IMR-90 (cell line): ENCODE measurements around the gene GNB4. TPM values are rescaled to one million over a fixed set of nuclear protein-coding genes. Genes with fewer than 3 reads are reported as not detected.

Source experiments
- ATAC-seq: fragments of 200-7000 bp; cut with Tn5 transposase; 2 replicates; pipeline ENCODE4 v1.9.1; 2020; ENCODE audit warnings: low read depth, mild to moderate bottlenecking, moderate library complexity
- BruUV-seq: library from RNA; stranded (reverse); fragments of 400-500 nt; replicated peaks from 2 replicates; lab custom pipeline; 2021; lab: Mats Ljungman, UMichigan
- CTCF ChIA-PET: fragments of 300-600 bp; formaldehyde crosslinking; extraction: SDS; loops from one replicate; lab custom pipeline; 2021; ENCODE audit warnings: antibody characterized with exemption; lab: Yijun Ruan, JAX
- POLR2A ChIA-PET: fragments of 300-600 bp; sonication (Branson Sonifier 250); formaldehyde crosslinking; loops from one replicate; lab custom pipeline; 2022; ENCODE audit warnings: antibody characterized with exemption; ENCODE audit not compliant: unreplicated experiment; lab: Charles Lee
- DNase-seq: peaks from one replicate; pipeline ENCODE4 v3.0.0; 2013
- H2AFZ ChIP-seq: replicated peaks from 2 replicates; pipeline ENCODE3; 2013; ENCODE audit warnings: low read length, mild to moderate bottlenecking; ENCODE audit not compliant: poor library complexity
- H2AK5ac ChIP-seq: 2 replicates; pipeline ENCODE4 v1.6.1; 2013; ENCODE audit warnings: low read depth, low read length, inconsistent platforms
- H2AK9ac ChIP-seq: replicated peaks from 2 replicates; pipeline ENCODE3; 2013; ENCODE audit warnings: mild to moderate bottlenecking, low read depth, low read length, moderate library complexity; ENCODE audit not compliant: poor library complexity
- H2BK120ac ChIP-seq: 2 replicates; pipeline ENCODE4 v1.6.1; 2013; ENCODE audit warnings: low read depth, low read length, inconsistent platforms
- H2BK15ac ChIP-seq: 3 replicates; pipeline ENCODE4 v1.6.1; 2013; ENCODE audit warnings: low read depth, low read length, inconsistent platforms
- H2BK20ac ChIP-seq: 2 replicates; pipeline ENCODE4 v1.6.1; 2013; ENCODE audit warnings: low read depth, mild to moderate bottlenecking, inconsistent platforms, low read length, moderate library complexity
- H2BK5ac ChIP-seq: 2 replicates; pipeline ENCODE4 v1.6.1; 2013; ENCODE audit warnings: mild to moderate bottlenecking, low read depth, low read length, inconsistent platforms; ENCODE audit not compliant: poor library complexity, severe bottlenecking
- H3K14ac ChIP-seq: replicated peaks from 2 replicates; pipeline ENCODE4 v1.6.1; 2013; ENCODE audit warnings: low read depth, low read length, inconsistent platforms
- H3K18ac ChIP-seq: 2 replicates; pipeline ENCODE4 v1.6.1; 2013; ENCODE audit warnings: low read depth, low read length, control low read depth
- H3K23ac ChIP-seq: 2 replicates; pipeline ENCODE4 v1.6.1; 2013; ENCODE audit warnings: low read depth, low read length, inconsistent platforms
- H3K27ac ChIP-seq: 2 replicates; pipeline ENCODE4 v1.5.1; 2013; ENCODE audit warnings: mild to moderate bottlenecking, control low read depth, low read length; ENCODE audit not compliant: insufficient read depth
- H3K27me3 ChIP-seq: 2 replicates; pipeline ENCODE4 v1.6.1; 2013; ENCODE audit warnings: low read length; ENCODE audit not compliant: control insufficient read depth, insufficient read depth
- H3K36me3 ChIP-seq: 2 replicates; pipeline ENCODE4 v1.6.1; 2013; ENCODE audit warnings: low read length, mixed read lengths; ENCODE audit not compliant: control insufficient read depth, insufficient read depth
- H3K4ac ChIP-seq: 2 replicates; pipeline ENCODE4 v1.6.1; 2013; ENCODE audit warnings: low read depth, low read length, inconsistent platforms
- H3K4me1 ChIP-seq: 2 replicates; pipeline ENCODE4 v1.6.1; 2013; ENCODE audit warnings: low read length, mixed read lengths; ENCODE audit not compliant: control insufficient read depth, insufficient read depth
- H3K4me2 ChIP-seq: 2 replicates; pipeline ENCODE4 v1.6.1; 2013; ENCODE audit warnings: low read depth, mild to moderate bottlenecking, control low read depth, low read length, moderate library complexity
- H3K4me3 ChIP-seq: 2 replicates; pipeline ENCODE4 v1.5.1; 2013; ENCODE audit warnings: low read depth, mild to moderate bottlenecking, control low read depth, low read length, moderate library complexity; ENCODE audit not compliant: insufficient read depth
- H3K56ac ChIP-seq: 2 replicates; pipeline ENCODE4 v1.6.1; 2013; ENCODE audit warnings: low read length, inconsistent platforms; ENCODE audit not compliant: insufficient read depth; ENCODE audit errors: extremely low read depth
- H3K79me1 ChIP-seq, 2 experiments: 2 replicates each; pipeline ENCODE4 v1.6.1; 2013; ENCODE audit warnings: low read length in 2 of 2, inconsistent platforms in 1 of 2, low read depth in 1 of 2
- H3K9ac ChIP-seq: 2 replicates; pipeline ENCODE4 v1.6.1; 2013; ENCODE audit warnings: low read depth, low read length, control low read depth
- H3K9me1 ChIP-seq: 2 replicates; pipeline ENCODE4 v1.6.1; 2013; ENCODE audit warnings: low read length, inconsistent platforms; ENCODE audit not compliant: insufficient read depth
- H3K9me3 ChIP-seq: 2 replicates; pipeline ENCODE4 v1.6.1; 2013; ENCODE audit warnings: low read length; ENCODE audit not compliant: control insufficient read depth, insufficient read depth
- H4K20me1 ChIP-seq: 2 replicates; pipeline ENCODE4 v1.6.1; 2013; ENCODE audit warnings: low read length, inconsistent platforms; ENCODE audit not compliant: insufficient read depth
- H4K5ac ChIP-seq: 2 replicates; pipeline ENCODE4 v1.6.1; 2013; ENCODE audit warnings: mild to moderate bottlenecking, low read depth, low read length, control low read depth
- H4K8ac ChIP-seq, 2 experiments: 2 replicates each; pipeline ENCODE4 v1.6.1; 2013; ENCODE audit warnings: low read depth in 2 of 2, low read length in 2 of 2, control low read depth in 1 of 2, inconsistent platforms in 1 of 2
- H4K91ac ChIP-seq: 2 replicates; pipeline ENCODE4 v1.6.1; 2013; ENCODE audit warnings: low read depth, low read length, inconsistent platforms; ENCODE audit not compliant: insufficient read depth
- BHLHE40 ChIP-seq: fragments of 150-350 bp; IDR thresholded peaks from 2 replicates; pipeline ENCODE4 v1.6.1; 2016; ENCODE audit warnings: mild to moderate bottlenecking, low read depth, low read length
- CEBPB ChIP-seq: IDR thresholded peaks from 2 replicates; pipeline ENCODE4 v1.6.1; 2012; ENCODE audit warnings: low read depth, low read length, improper control_type of control experiment
- CHD1 ChIP-seq: IDR thresholded peaks from 2 replicates; pipeline ENCODE4 v1.6.1; 2012; ENCODE audit warnings: low read depth, low read length, improper control_type of control experiment
- CTCF ChIP-seq: conservative IDR thresholded peaks from 2 replicates; pipeline ENCODE4 v1.5.1; 2012; ENCODE audit warnings: mild to moderate bottlenecking, low read depth, low read length, improper control_type of control experiment
- FOS ChIP-seq: fragments of 150-350 bp; IDR thresholded peaks from 2 replicates; pipeline ENCODE4 v1.6.1; 2016; ENCODE audit warnings: low read depth, low read length
- MAFK ChIP-seq: IDR thresholded peaks from 2 replicates; pipeline ENCODE4 v1.6.1; 2012; ENCODE audit warnings: low read depth, low read length, improper control_type of control experiment
- MAZ ChIP-seq: IDR thresholded peaks from 2 replicates; pipeline ENCODE4 v1.6.1; 2012; ENCODE audit warnings: low read depth, mild to moderate bottlenecking, low read length, improper control_type of control experiment, moderate library complexity, borderline replicate concordance
- MXI1 ChIP-seq: IDR thresholded peaks from 2 replicates; pipeline ENCODE4 v1.6.1; 2012; ENCODE audit warnings: low read depth, mild to moderate bottlenecking, low read length, moderate library complexity, borderline replicate concordance
- NFE2L2 ChIP-seq: fragments of 150-350 bp; IDR thresholded peaks from 2 replicates; pipeline ENCODE4 v1.6.1; 2016; ENCODE audit warnings: low read depth, mild to moderate bottlenecking, low read length
- RAD21 ChIP-seq: IDR thresholded peaks from 2 replicates; pipeline ENCODE4 v1.6.1; 2012; ENCODE audit warnings: low read length, improper control_type of control experiment
- RCOR1 ChIP-seq: IDR thresholded peaks from 2 replicates; pipeline ENCODE4 v1.6.1; 2012; ENCODE audit warnings: mild to moderate bottlenecking, low read length, improper control_type of control experiment; ENCODE audit not compliant: insufficient replicate concordance
- RFX5 ChIP-seq: IDR thresholded peaks from 2 replicates; pipeline ENCODE4 v1.8.0; 2012; ENCODE audit warnings: low read depth, mild to moderate bottlenecking, low read length, moderate library complexity
- SMC3 ChIP-seq: fragments of 150-350 bp; IDR thresholded peaks from 2 replicates; pipeline ENCODE4 v1.6.1; 2016; ENCODE audit warnings: low read depth, mild to moderate bottlenecking, antibody characterized with exemption, low read length, moderate library complexity
- WGBS, 2 experiments: methylation state at CpG; one replicate each; pipeline versions ENCODE4 v1.1.5 to v1.1.7; 2013; ENCODE audit warnings: missing lambda C conversion rate in 2 of 2; ENCODE audit not compliant: insufficient read length in 1 of 2; ENCODE audit errors: extremely low coverage in 2 of 2; 5-methylcytosine and 5-hydroxymethylcytosine counted together
- dilution Hi-C: fragments of 300-500 bp; cut with HindIII; formaldehyde crosslinking; loops from one replicate; pipeline ENCODE4 v1.14.3; 2018; ENCODE audit warnings: low sequenced_read_pairs; ENCODE audit not compliant: unreplicated experiment
- in situ Hi-C: fragments of 300-500 bp; cut with MboI; formaldehyde crosslinking; loops from 3 replicates; pipeline ENCODE4 v1.14.3; 2019; ENCODE audit warnings: low sequenced_read_pairs, inconsistent platforms, mixed read lengths
- intact Hi-C: fragments of 100-400 bp; cut with micrococcal nuclease; formaldehyde crosslinking; loops from 2 replicates; pipeline ENCODE4 v1.10.0; 2022
- polyA plus RNA-seq, 3 experiments: library from polyadenylated mRNA; depleted of rRNA; stranded (reverse); fragments of >200 nt; gene quantifications; 2 replicates each; pipeline ENCODE4 v1.2.3, GENCODE V29; 2012; ENCODE audit warnings: low replicate concordance in 1 of 3
- total RNA-seq: library from RNA; depleted of rRNA; stranded (reverse); fragments of >200 nt; gene quantifications from 2 replicates; pipeline ENCODE4 v1.2.3, GENCODE V29; 2012
- TF ChIP-seq, protein P1 (sequence below): fragments of 150-350 bp; IDR thresholded peaks from 2 replicates; pipeline ENCODE4 v1.6.1; 2016; ENCODE audit warnings: low read depth, mild to moderate bottlenecking, low read length, moderate library complexity, borderline replicate concordance
- TF ChIP-seq, protein P2 (sequence below): fragments of 150-350 bp; IDR thresholded peaks from 2 replicates; pipeline ENCODE4 v1.6.1; 2017; ENCODE audit warnings: mild to moderate bottlenecking, antibody characterized with exemption, low read length, low read depth

The GNB4 gene
- total and polyA plus RNA-seq, 2 of the 4 experiments (the other 2 are of a cell fraction), result 22.1 to 112 TPM

- no TSS peak for BruUV-seq
- Histone ChIP-seq H2BK120ac (no peak overlapping the region), H3K4me3 (no peak overlapping the region), H3K27ac (no peak overlapping the region), H3K9ac (no peak overlapping the region), H3K27me3 (no peaks in the 10 kb centered on the region), H3K4me2 (no peak overlapping the region), H3K18ac (no peak overlapping the region), H2BK20ac (no peak overlapping the region), H3K9me1 (no peaks in the 10 kb centered on the region; the same call in 1 of the 2 replicates), H3K56ac (no peak overlapping the region), H4K5ac (no peak overlapping the region), H4K8ac (no peak overlapping the region), H2BK5ac (no peak overlapping the region), H2AFZ (no peak overlapping the region), H3K4me1 (no peaks in the 10 kb centered on the region), H3K36me3 (peaks cover 30% of the 10 kb centered on the region), H3K14ac (no peak overlapping the region), H3K79me1 (peaks cover 24 to 29% of the 10 kb centered on the region in 2 experiments; a peak in 3 of 4 replicates), H3K4ac (no peak overlapping the region), H2BK15ac (no peak overlapping the region), H2AK9ac (no peak overlapping the region), H4K20me1 (no peaks in the 10 kb centered on the region), H2AK5ac (no peak overlapping the region), H3K9me3 (no peaks in the 10 kb centered on the region), H4K91ac (no peak overlapping the region), H3K23ac (no peak overlapping the region)
- no CpG with 5 or more reads among the region's 2 CpGs for WGBS, 2 experiments
- TF ChIP-seq MAZ (no peak), CTCF (peak; percentile 58), BHLHE40 (no peak), RAD21 (peak; percentile 62), SMC3 (peak; percentile 67), CEBPB (no peak), NFE2L2 (no peak), RFX5 (no peak), MAFK (no peak), MXI1 (no peak), FOS (no peak), RCOR1 (no peak), CHD1 (no peak)
- TF ChIP-seq, protein P1, sequence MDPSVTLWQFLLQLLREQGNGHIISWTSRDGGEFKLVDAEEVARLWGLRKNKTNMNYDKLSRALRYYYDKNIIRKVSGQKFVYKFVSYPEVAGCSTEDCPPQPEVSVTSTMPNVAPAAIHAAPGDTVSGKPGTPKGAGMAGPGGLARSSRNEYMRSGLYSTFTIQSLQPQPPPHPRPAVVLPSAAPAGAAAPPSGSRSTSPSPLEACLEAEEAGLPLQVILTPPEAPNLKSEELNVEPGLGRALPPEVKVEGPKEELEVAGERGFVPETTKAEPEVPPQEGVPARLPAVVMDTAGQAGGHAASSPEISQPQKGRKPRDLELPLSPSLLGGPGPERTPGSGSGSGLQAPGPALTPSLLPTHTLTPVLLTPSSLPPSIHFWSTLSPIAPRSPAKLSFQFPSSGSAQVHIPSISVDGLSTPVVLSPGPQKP, result no peak
- TF ChIP-seq, protein P2, sequence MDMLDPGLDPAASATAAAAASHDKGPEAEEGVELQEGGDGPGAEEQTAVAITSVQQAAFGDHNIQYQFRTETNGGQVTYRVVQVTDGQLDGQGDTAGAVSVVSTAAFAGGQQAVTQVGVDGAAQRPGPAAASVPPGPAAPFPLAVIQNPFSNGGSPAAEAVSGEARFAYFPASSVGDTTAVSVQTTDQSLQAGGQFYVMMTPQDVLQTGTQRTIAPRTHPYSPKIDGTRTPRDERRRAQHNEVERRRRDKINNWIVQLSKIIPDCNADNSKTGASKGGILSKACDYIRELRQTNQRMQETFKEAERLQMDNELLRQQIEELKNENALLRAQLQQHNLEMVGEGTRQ, result no peak
- CTCF ChIA-PET, result interaction anchor here (0.7 to 1.0 kb wide), 2 partner anchors 8 to 130 kb away, joined by 3 read pairs; no protein-coding TSS in a partner anchor
- dilution Hi-C loops (no loop called here), intact Hi-C loops (loop anchor here (1.0 kb wide), 1 partner anchor 137 kb away; no protein-coding TSS in a partner anchor), in situ Hi-C loops (no loop called here)
- ATAC-seq (peak; percentile 64), DNase-seq (peak; percentile 41)
- POLR2A ChIA-PET, result no interaction called here
Measured at GRCh38 chr3:179421500-179421899, 29.8 kb downstream of the GNB4 start.
